Activated CD4-positive, alpha-beta T cell treated with anti-CD3 and anti-CD28 coated beads, Interleukin-2, Interleukin-6, amounts not matched to agents 100 ng/mL and 50 ng/mL, durations not matched to agents 16 hours and 8 hours (primary cell): Measurements from ENCODE around the gene CCDC121.

Source experiments
- DNase-seq: peaks from one replicate; pipeline ENCODE4 v3.0.0-alpha.2; 2020

The CCDC121 gene

DNA sequence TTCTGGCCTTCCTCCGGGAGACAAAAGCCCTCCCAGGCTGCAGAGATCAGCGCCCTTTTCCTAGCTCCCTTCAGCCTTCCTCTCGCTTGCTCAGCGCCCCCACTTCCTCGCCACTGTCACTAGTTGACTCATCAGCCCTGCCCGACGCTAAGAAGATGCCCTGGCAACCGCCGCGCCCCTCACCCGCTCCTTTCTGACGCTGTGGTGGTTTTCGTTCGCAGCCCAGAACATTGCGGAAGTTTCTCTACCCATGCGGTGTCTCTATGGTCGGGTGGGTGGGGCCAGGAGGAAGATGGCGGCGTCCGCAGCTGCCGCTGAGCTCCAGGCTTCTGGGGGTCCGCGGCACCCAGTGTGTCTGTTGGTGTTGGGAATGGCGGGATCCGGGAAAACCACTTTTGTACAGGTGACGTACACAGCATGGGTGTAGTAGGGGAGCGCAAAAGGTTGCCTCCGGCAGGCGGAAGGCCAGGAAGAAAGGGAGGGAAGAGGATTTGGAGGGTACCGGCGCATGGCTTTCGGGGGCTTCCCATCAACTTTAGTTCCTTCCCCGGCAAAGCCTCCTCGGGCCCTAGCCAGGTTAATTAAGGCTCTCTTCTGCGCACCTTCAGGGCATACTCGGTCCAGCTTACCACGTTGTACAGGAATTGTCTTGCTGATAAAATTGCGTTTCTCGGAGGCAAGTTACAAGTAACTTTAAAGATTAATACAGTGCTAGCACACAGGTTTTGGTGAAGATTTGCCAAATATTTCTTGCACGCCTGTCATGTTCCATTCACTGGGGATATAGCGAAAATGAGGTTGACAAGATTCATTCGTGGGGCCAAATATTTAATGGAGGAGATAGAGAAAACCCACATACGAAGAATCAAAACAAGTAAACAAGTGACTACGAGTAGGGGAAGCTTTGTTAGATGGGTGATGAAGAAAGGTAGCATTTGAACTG is at the start of gene CCDC121, which contains the start of gene GPN1:
TSS of gene CCDC121 (minus strand) at position 246 of the 943 bp plus-strand sequence. CDS start 1,213 bp downstream, outside the sequence.
TSS of gene GPN1 (plus strand) at position 284 of the 943 bp plus-strand sequence. CDS start at position 293, 9 bp downstream.
- DNase-seq = peak; percentile 97

GRCh38 chr2:27672723-27673486 is 44.1 kb upstream of the CCDC121 start:
- no peak for DNase-seq

- no peak for DNase-seq
These were observed 42.4 kb upstream of the CCDC121 start for GRCh38 chr2:27671235-27671634.

DNA sequence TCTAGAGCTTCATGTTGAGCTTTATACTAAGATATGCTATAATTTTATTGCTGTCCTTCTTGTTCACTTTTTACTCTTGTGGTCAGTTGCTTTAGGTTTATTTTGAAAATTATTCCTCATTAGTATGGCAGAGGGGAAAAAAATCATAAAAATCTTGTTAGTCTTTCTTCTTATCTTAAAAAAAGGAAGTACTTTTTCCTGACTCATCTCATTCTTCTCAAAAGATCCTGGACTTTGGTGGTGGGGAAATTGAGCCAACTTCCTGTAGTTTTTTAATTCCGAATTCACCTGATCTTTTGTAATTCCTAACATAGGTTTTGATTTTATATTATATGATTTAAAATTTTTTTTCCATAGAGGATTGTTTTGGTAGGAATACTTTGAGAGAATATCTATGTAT is 38.6 kb upstream of the CCDC121 start:
- no peak for DNase-seq

GRCh38 chr2:27664622-27665363 is 36.0 kb upstream of the CCDC121 start:
- no peak for DNase-seq

DNA sequence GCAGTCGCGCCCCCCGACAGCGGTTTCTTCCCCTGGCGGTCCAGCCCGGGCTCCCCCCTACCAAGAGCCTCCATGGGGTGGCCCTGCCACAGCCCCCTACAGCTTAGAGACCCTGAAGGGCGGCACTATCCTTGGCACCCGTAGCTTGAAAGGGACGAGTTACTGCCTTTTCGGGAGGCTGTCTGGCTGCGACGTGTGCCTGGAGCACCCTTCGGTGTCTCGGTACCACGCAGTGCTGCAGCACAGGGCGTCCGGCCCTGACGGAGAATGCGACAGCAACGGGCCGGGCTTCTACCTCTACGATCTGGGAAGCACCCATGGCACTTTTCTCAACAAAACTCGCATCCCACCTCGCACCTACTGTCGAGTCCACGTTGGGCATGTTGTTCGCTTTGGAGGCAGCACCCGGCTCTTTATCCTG is 35.4 kb upstream of the CCDC121 start:
- peak; percentile 32 for DNase-seq

DNA sequence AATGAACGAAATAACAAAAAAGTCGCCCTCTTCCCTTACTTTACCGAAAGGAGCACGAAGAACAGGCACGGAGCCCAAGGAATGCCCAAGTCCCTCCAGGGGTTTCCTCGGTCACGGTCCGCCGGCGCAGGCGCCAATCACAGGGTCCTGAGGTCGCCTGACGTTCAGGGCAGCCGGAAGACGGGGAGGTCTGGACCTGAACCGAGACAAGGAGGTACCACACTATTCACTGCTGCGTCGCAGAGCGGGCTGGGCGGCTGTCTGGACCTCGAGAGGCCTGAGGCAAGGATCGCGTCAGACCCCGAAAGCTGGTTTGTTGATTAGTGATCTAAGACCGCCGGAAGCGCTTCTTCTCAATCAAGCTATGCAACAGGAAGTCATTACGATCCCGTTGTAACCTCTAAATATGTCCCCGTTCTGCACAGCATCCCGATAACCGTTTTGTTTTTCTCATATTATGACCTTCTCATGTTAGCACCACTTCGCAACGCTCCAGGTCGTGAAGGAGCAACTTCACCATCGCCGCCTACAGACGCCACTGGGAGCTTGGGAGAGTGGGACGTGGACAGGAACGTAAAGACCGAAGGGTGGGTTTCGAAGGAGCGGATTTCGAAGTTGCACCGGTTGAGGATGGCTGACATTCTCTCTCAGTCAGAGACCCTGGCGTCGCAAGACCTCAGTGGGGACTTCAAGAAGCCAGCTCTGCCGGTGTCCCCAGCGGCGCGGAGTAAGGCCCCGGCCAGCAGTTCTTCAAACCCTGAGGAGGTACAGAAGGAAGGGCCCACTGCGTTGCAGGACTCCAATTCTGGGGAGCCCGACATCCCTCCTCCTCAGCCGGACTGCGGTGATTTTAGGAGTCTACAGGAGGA is 34.7 kb upstream of the CCDC121 start, which contains the start of the genes SLC4A1AP and SUPT7L:
TSS of gene SLC4A1AP (plus strand) at position 605 of the 869 bp plus-strand sequence. CDS start at position 631, 26 bp downstream.
TSS of gene SUPT7L (minus strand) at position 330 of the 869 bp plus-strand sequence. CDS start 1,422 bp downstream, outside the sequence.
- DNase-seq = peak; percentile 78

GRCh38 chr2:27661371-27661770 is 32.6 kb upstream of the CCDC121 start:
- DNase-seq = no peak

DNA sequence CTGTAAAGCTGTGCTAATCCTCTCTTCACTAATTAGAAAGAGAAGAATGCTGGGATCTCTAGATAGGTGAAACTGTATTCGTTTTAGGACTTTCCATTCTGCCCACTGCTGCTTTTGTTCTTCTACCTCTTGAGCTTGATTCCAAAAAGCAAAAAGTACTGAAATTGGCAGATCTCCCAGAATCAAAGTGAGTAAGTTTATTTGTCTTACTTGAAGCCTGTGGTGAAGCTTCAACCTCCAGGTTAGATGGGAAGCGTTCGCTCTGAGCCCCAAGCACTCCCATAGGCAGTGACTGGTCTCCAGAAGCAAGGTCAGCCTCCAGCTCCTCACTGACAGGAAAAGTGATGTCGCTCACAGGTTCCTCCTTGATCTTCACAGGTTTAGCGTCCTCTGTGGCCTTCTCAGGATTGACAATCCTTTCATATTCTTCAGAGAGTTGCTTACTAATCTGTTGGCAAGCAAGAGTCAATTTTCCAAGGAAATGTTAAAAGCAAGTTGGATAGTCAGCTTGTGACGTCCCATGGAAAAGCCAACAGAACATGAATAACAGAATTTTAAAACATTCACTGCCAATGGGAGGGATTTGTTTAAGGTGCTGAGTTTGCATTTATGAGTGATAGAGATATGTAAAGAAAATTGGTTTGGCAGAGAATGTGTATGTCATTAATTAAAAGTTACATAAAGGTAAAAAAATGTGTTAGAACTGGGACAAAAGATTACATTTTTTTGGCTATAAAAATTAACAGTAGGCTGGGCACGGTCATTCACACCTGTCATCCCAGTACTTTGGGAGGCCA is 26.5 kb upstream of the CCDC121 start:
- no peak for DNase-seq

DNA sequence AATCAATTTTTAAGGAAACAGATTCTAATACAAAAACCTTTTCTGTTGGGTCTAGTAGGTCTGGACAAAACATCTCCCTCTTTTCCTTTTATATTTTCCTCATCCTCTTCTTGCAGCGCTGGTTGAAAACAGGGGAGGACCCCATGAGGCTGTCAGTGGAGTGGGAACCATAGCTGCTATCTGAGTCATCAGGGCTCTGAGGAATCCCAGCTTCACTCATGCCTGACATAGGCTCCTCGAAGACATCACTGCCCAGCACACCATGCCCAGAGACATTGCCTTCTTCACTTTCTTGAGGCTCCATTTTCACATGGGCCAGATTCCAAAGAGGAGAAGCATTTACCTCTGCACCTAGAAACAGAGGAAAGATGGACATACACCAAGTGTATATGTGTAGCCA is 24.6 kb upstream of the CCDC121 start:
- DNase-seq = no peak

DNA sequence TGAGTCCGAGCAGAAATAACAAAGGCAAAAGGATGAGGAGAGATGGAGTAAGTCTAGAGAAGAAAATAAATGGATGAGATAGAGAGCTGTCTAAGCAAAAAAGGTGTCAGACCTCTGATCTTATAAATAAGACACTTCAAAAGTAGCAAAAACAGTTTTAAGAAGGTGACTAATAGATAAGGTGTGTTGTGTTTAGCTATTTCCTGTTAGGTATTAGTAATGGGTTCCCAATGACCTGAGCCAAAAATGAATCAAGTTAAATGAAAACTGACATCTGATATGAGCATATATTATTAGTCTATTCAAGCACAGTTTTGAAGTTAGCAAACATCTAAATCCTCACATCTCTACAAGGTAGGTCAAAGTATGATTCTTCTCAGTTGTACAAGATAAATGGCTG is 24.0 kb upstream of the CCDC121 start:
- no peak for DNase-seq

DNA sequence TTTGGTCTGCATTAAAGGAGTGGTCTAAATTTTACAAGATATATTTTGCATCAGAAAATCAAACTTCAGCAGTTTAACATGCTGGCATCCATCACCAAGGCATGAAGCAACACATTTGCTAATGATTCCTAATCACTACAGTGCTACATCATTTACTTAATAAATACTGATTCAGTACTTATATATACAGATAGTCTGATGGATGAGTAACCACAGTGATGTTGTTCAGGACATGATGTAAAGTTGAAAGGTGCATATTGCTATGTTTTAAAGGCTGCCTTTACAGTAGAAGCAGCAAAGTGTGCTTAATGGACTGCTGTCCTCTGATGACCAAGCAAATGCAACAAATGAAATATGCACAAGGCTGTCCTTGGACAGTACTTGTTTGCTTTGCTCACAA is 23.5 kb upstream of the CCDC121 start:
- no peak for DNase-seq

DNA sequence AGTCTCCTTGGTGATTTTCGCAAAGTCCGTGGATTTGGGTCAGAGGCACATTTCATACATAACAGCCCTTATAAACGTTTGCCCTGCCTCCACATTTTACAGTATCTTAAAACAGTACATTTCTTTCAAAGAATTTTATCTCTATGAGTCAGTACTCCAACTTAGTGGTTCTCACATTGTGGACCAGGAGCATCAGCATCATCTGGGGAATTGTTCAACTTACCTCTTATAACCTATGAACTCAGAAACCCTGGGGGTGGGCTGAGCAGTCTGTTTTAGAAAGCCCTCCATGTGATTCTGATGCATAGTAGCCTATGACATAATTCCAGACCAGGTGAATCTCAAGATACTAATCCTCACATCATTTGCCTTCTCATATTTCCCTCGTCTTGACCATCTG is 22.2 kb upstream of the CCDC121 start:
- DNase-seq = no peak

DNA sequence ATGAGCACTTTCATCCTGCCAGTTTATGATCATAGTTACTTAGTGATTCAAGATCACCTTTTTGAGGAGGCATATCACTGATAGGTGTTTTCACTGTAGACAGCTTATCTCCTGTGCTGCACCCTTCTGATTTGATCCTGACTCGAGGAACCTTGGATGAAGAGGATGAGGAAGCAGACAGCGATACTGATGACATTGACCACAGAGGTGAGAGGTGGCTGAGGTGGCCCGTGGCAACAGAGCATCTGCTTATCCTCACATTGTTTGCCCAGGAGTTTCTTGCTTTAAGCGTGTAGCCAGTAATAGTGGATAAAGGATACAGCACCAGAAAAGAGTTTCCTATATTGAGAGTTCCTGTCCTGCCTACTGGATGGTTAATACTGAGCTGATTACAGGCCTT is 18.9 kb upstream of the CCDC121 start:
- no peak for DNase-seq

GRCh38 chr2:27647289-27647688 is 18.5 kb upstream of the CCDC121 start:
- DNase-seq = no peak

DNA sequence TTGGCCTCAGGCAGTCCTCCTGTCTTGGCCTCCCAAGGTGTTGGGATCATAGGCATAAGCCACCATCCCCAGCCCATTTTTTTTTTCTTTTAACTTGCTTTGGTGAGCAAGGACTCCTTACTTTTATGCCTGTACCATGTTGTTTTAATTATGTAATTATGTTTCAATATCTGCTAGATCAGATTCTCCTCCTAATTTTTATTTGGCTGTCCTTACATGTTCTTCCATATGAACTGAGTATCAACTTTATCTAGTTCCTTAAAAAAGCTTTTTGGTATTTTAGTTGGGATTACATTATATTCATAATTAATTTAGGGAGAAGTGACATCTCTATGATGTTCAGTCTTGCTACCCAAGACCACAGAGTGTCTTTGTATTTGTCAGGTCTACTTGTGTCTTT is 16.4 kb upstream of the CCDC121 start:
- no peak for DNase-seq

DNA sequence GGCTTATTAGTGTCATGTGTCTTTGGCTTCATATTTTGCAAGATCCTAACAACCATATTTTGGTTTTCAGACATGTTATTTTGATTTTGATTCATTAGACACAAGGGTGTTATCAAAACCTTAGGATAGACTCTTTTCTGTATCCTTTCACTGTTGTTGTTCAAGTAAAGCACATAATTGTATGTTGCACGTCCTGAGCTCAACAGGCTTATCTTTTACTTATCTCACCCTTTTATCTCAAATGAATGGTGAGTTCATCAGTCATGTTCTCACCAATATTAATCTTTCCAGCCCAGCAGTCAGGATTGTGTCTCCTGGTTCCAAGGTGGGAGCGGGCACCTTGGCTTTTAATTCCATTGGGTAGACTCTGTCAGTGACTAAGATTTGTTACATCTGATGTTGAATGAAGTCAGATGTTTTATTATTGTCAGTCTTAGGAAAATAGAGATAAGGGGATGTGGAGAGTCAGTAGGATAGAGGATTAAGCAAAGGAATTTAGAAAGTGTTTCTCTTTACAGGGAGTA is 12.0 kb upstream of the CCDC121 start:
- DNase-seq = no peak

DNA sequence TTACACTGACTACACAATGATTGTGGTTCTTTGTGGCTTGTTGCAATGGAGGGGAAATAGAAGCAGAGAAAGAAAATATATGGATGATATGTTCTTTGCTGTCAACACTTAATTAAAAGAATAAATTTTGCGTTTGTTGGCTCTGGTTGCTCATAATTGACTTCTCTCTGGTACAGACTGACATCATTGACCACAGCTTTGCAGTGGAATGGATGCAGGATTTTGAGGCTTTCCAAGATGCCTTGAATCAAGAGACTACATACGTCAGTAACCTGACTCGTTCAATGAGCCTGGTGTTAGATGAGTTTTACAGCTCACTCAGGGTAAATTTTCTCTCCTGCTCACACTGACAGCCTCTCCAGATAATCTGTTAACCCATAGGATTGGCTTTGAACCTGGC is 9.9 kb upstream of the CCDC121 start:
- DNase-seq = peak; percentile 56

DNA sequence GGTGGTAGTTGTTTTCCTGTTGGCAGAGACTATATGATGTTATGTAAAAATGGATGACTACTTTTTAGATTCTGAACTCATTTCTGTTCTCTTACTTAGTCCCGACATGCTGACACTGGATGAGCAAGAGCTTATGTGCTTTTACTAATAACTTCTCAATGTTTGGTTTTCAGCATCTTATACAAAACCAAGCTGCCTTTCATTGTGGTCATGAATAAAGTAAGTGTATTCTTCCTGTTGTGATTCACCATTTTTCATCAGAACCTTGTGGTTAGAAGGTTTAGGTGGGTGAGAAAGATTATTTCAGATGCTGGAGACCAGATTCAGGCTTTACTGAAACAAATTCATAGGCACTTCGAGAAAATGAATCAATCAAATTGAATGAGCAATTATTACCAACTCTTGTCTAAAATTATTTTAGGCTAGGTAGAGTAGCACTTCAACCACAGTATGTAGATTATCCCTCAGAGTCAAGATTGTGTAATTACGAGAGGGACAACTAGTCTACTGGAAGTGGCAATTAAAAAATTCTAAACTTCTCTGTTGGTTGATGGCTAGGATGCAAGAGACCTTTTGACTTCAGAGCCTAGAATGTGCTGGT is 9.3 kb upstream of the CCDC121 start:
- peak; percentile 83 for DNase-seq

GRCh38 chr2:27636766-27637165 is 8.0 kb upstream of the CCDC121 start:
- DNase-seq = peak; percentile 20
